MM.1S (cell line): ENCODE measurements around the gene ARHGAP12.

ENCODE experiments used
- DNase-seq: peaks from one replicate; pipeline ENCODE4 v3.0.0-alpha.2; 2015
- H2AFZ ChIP-seq: fragments of 300-600 bp; sonication (generic); 2 replicates; pipeline ENCODE4 v1.6.0; 2016; ENCODE audit warnings: antibody characterized with exemption, low read length
- H3F3A ChIP-seq: fragments of 300-600 bp; sonication (generic); 2 replicates; pipeline ENCODE4 v1.6.1; 2016; ENCODE audit warnings: mild to moderate bottlenecking, antibody characterized with exemption, low read length, moderate library complexity, mixed read lengths; ENCODE audit not compliant: insufficient read depth
- H3K27ac ChIP-seq: fragments of 300-600 bp; sonication (generic); 2 replicates; pipeline ENCODE4 v1.5.1; 2016; ENCODE audit warnings: mild to moderate bottlenecking, low read length
- H3K27me3 ChIP-seq: fragments of 300-600 bp; sonication (generic); replicated peaks from 2 replicates; pipeline ENCODE4 v1.6.0; 2016; ENCODE audit warnings: low read length; ENCODE audit not compliant: insufficient read depth
- H3K36me3 ChIP-seq: fragments of 300-600 bp; sonication (generic); replicated peaks from 2 replicates; pipeline ENCODE4 v1.6.1; 2016; ENCODE audit warnings: mild to moderate bottlenecking, low read length, mixed read lengths; ENCODE audit not compliant: insufficient read depth
- H3K4me1 ChIP-seq: fragments of 300-600 bp; sonication (generic); 2 replicates; pipeline ENCODE4 v1.6.1; 2016; ENCODE audit warnings: low read length, mixed read lengths
- H3K4me2 ChIP-seq: fragments of 300-600 bp; sonication (generic); 2 replicates; pipeline ENCODE4 v1.6.0; 2016; ENCODE audit warnings: low read depth, low read length
- H3K4me3 ChIP-seq: fragments of 300-600 bp; sonication (generic); 2 replicates; pipeline ENCODE4 v1.5.1; 2016; ENCODE audit warnings: low read length, mixed read lengths
- H3K79me2 ChIP-seq: fragments of 300-600 bp; sonication (generic); 2 replicates; pipeline ENCODE4 v1.6.1; 2016; ENCODE audit warnings: mixed run types, low read length, mixed read lengths
- H3K9ac ChIP-seq: fragments of 300-600 bp; sonication (generic); 2 replicates; pipeline ENCODE4 v1.6.1; 2016; ENCODE audit warnings: low read length, mixed read lengths
- H3K9me2 ChIP-seq: fragments of 300-600 bp; sonication (generic); replicated peaks from 2 replicates; pipeline ENCODE4 v1.6.1; 2016; ENCODE audit warnings: mild to moderate bottlenecking, low read length, mixed read lengths; ENCODE audit not compliant: insufficient read depth
- H3K9me3 ChIP-seq: fragments of 300-600 bp; sonication (generic); replicated peaks from 2 replicates; pipeline ENCODE4 v1.6.1; 2016; ENCODE audit warnings: mild to moderate bottlenecking, low read length, mixed read lengths; ENCODE audit not compliant: insufficient read depth
- H4K20me1 ChIP-seq: fragments of 300-600 bp; sonication (generic); 2 replicates; pipeline ENCODE4 v1.6.1; 2016; ENCODE audit warnings: mild to moderate bottlenecking, low read length, moderate library complexity, mixed read lengths; ENCODE audit not compliant: insufficient read depth
- EZH2 ChIP-seq: fragments of 300-600 bp; sonication (generic); optimal IDR thresholded peaks from 2 replicates; pipeline ENCODE3; 2017; ENCODE audit warnings: low read depth, mild to moderate bottlenecking, antibody characterized with exemption, low read length, mixed read lengths
- EZH2phosphoT487 ChIP-seq: fragments of 300-600 bp; sonication (generic); IDR thresholded peaks from 2 replicates; pipeline ENCODE4 v1.6.1; 2018; ENCODE audit warnings: antibody characterized with exemption, low read length
- TF ChIP-seq, protein P1 (sequence below): fragments of 300-600 bp; sonication (generic); IDR thresholded peaks from 2 replicates; pipeline ENCODE4 v1.5.1; 2016; ENCODE audit warnings: antibody characterized with exemption, low read length, mixed read lengths

Gene ARHGAP12

GRCh38 chr10:31947144-31947926, 18.7 kb upstream of the ARHGAP12 start:
- no peak overlapping the region for H3K9ac ChIP-seq

DNA sequence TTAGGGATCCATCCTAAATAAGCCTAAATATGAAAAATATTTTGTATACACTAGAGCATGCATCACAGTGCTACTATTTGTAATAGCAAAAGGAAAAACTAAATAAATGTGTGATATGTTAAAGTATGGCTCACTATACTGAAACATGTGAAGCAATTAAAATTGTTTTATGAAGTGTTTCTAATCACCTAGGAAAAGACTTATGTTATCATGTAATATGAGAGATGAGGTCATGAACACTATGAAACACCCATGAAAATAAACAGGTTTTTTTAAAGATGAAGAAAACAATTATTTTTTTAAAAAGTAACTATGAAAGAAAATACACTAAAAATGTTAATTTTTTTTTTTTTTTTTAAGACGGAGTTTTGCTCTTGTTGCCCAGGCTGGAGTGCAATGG, 16.8 kb upstream of the ARHGAP12 start:
- Histone ChIP-seq H3K9ac (no peak overlapping the region), H3K27me3 (no peaks in the 10 kb centered on the region), H3K9me3 (no peaks in the 10 kb centered on the region), H3K79me2 (no peaks in the 10 kb centered on the region), H3F3A (no peaks in the 10 kb centered on the region), H3K4me1 (no peaks in the 10 kb centered on the region), H3K36me3 (no peaks in the 10 kb centered on the region), H3K27ac (no peak overlapping the region), H3K4me3 (no peak overlapping the region), H2AFZ (no peak overlapping the region), H3K4me2 (no peak overlapping the region), H3K9me2 (no peaks in the 10 kb centered on the region), H4K20me1 (no peaks in the 10 kb centered on the region)
- no peak for DNase-seq
- TF ChIP-seq, protein P1, sequence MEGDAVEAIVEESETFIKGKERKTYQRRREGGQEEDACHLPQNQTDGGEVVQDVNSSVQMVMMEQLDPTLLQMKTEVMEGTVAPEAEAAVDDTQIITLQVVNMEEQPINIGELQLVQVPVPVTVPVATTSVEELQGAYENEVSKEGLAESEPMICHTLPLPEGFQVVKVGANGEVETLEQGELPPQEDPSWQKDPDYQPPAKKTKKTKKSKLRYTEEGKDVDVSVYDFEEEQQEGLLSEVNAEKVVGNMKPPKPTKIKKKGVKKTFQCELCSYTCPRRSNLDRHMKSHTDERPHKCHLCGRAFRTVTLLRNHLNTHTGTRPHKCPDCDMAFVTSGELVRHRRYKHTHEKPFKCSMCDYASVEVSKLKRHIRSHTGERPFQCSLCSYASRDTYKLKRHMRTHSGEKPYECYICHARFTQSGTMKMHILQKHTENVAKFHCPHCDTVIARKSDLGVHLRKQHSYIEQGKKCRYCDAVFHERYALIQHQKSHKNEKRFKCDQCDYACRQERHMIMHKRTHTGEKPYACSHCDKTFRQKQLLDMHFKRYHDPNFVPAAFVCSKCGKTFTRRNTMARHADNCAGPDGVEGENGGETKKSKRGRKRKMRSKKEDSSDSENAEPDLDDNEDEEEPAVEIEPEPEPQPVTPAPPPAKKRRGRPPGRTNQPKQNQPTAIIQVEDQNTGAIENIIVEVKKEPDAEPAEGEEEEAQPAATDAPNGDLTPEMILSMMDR = no peak
- TF ChIP-seq EZH2 = no peak
- TF ChIP-seq EZH2phosphoT487 = no peak

More at GRCh38 chr10:31947144-31947926, 18.7 kb upstream of the ARHGAP12 start:
- Histone ChIP-seq H3K9me2 (no peaks in the 10 kb centered on the region), H3F3A (no peaks in the 10 kb centered on the region), H3K27ac (no peak overlapping the region), H3K9me3 (no peaks in the 10 kb centered on the region), H3K27me3 (no peaks in the 10 kb centered on the region), H3K36me3 (no peaks in the 10 kb centered on the region), H3K4me1 (no peaks in the 10 kb centered on the region), H3K4me3 (no peak overlapping the region), H4K20me1 (no peaks in the 10 kb centered on the region), H3K4me2 (no peak overlapping the region), H2AFZ (no peak overlapping the region), H3K79me2 (no peaks in the 10 kb centered on the region)
- DNase-seq = no peak
- TF ChIP-seq, protein P1 = peak; percentile 25; the same call in 1 of the 2 replicates
- TF ChIP-seq EZH2phosphoT487 = no peak

DNA sequence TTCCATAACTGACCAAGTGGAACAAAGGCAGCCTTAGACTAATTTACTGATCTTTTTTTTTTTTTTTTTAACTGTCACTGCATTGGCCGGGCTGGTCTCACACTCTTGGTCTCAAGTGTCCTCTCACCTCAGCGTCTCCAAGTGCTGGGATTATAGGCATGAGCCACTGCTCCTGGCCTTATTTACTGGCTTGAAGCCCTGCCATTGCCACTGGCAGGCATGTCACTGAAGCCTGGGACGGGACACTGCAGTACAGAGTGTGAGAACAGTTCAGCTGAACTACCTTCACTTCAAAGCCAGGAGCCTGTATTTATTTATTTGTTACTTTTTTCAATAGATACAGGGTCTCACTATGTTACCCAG, 15.4 kb upstream of the ARHGAP12 start:
- no peaks in the 10 kb centered on the region for H3K79me2 ChIP-seq
- H3K4me2 ChIP-seq = no peak overlapping the region
- no peaks in the 10 kb centered on the region for H3F3A ChIP-seq
- no peak overlapping the region for H3K4me3 ChIP-seq
- no peak for DNase-seq
- H3K27me3 ChIP-seq = no peaks in the 10 kb centered on the region
- no peaks in the 10 kb centered on the region for H3K9me3 ChIP-seq
- no peaks in the 10 kb centered on the region for H3K36me3 ChIP-seq
- H3K27ac ChIP-seq = no peak overlapping the region
- H3K9me2 ChIP-seq = no peaks in the 10 kb centered on the region
- H4K20me1 ChIP-seq = no peaks in the 10 kb centered on the region
- no peaks in the 10 kb centered on the region for H3K4me1 ChIP-seq
- TF ChIP-seq EZH2 = no peak
- TF ChIP-seq, protein P1 = no peak
- TF ChIP-seq EZH2phosphoT487 = no peak
- H3K9ac ChIP-seq = no peak overlapping the region
- no peak overlapping the region for H2AFZ ChIP-seq
